ENCODE data around the gene CYBRD1. TPM values are rescaled to one million over a fixed set of nuclear protein-coding genes. Genes with fewer than 3 reads are reported as not detected.

Gene CYBRD1
- polyA plus RNA-seq (2013, experiment 1 of 2) = 12.3 TPM
- polyA plus RNA-seq (2013, experiment 2 of 2) = 10.7 TPM

- Histone ChIP-seq H3K9ac (ENCODE audit: low read length) (peak within 1 kb of the TSS; percentile 71), H2AK5ac (ENCODE audit: low read length) (no peak within 1 kb of the TSS), H3K27ac (ENCODE audit: low read depth, low read length) (peak within 1 kb of the TSS; percentile 78), H3K79me1 (ENCODE audit: low read length) (peaks cover 2% of the 10 kb centered on the region), H3K4me2 (ENCODE audit: low read length) (peak within 1 kb of the TSS; percentile 97), H3K36me3 (ENCODE audit: control insufficient read depth, insufficient read depth, low read length) (no peaks in the 10 kb centered on the region), H3K18ac (ENCODE audit: low read length) (peak within 1 kb of the TSS; percentile 60), H3K4ac (ENCODE audit: low read depth, low read length) (peak within 1 kb of the TSS; percentile 49), H3K27me3 (ENCODE audit: insufficient read depth, low read length, poor library complexity) (no peaks in the 10 kb centered on the region), H4K8ac (ENCODE audit: low read depth, low read length) (no peak within 1 kb of the TSS), H2BK5ac (ENCODE audit: low read length) (no peak within 1 kb of the TSS), H2BK15ac (replicated peaks; ENCODE audit: low read depth) (no peak within 1 kb of the TSS), H3K56ac (ENCODE audit: low read length) (peak within 1 kb of the TSS; percentile 92), H4K5ac (ENCODE audit: low read length) (no peak within 1 kb of the TSS), H3K23ac (ENCODE audit: low read length) (no peak within 1 kb of the TSS), H3K79me2 (ENCODE audit: control insufficient read depth, insufficient read depth, low read length) (peaks cover 8% of the 10 kb centered on the region), H2BK120ac (ENCODE audit: low read depth, low read length) (peak within 1 kb of the TSS; percentile 14), H3K4me1 (ENCODE audit: control insufficient read depth, low read depth, low read length) (peaks cover 6% of the 10 kb centered on the region), H3K4me3 (ENCODE audit: low read length) (peak within 1 kb of the TSS; percentile 56)
- no CpG with 5 or more reads among the region's 45 CpGs for WGBS (ENCODE audit: extremely low coverage, insufficient coverage, low lambda C conversion rate)
- DNase-seq = peak; percentile 73
Observed at GRCh38 chr2:171522052-171522787, at the start of gene CYBRD1. TSS of gene CYBRD1 (plus strand) at chr2:171522474. CDS start at chr2:171522546, 72 bp downstream.

GRCh38 chr2:171475979-171476378, 46.3 kb upstream of the CYBRD1 start:
- no peak overlapping the region for H2BK120ac ChIP-seq (ENCODE audit: low read depth, low read length)

GRCh38 chr2:171478345-171478744, 43.9 kb upstream of the CYBRD1 start:
- Histone ChIP-seq H3K23ac (ENCODE audit: low read length) (no peak overlapping the region), H3K4me2 (ENCODE audit: low read length) (no peak overlapping the region), H3K79me1 (ENCODE audit: low read length) (no peaks in the 10 kb centered on the region), H4K8ac (ENCODE audit: low read depth, low read length) (no peak overlapping the region), H3K4me3 (ENCODE audit: low read length) (no peak overlapping the region), H3K27ac (ENCODE audit: low read depth, low read length) (no peak overlapping the region), H4K5ac (ENCODE audit: low read length) (no peak overlapping the region), H3K56ac (ENCODE audit: low read length) (no peak overlapping the region), H2AK5ac (ENCODE audit: low read length) (no peak overlapping the region), H2BK5ac (ENCODE audit: low read length) (no peak overlapping the region), H2BK120ac (ENCODE audit: low read depth, low read length) (no peak overlapping the region), H3K4ac (ENCODE audit: low read depth, low read length) (no peak overlapping the region), H3K9ac (ENCODE audit: low read length) (no peak overlapping the region), H3K18ac (ENCODE audit: low read length) (no peak overlapping the region), H3K79me2 (ENCODE audit: control insufficient read depth, insufficient read depth, low read length) (no peaks in the 10 kb centered on the region), H3K36me3 (ENCODE audit: control insufficient read depth, insufficient read depth, low read length) (no peaks in the 10 kb centered on the region), H3K27me3 (ENCODE audit: insufficient read depth, low read length, poor library complexity) (no peaks in the 10 kb centered on the region), H2BK15ac (replicated peaks; ENCODE audit: low read depth) (no peak overlapping the region), H3K4me1 (ENCODE audit: control insufficient read depth, low read depth, low read length) (peaks cover 5% of the 10 kb centered on the region)
- no peak for DNase-seq
- no CpG with 5 or more reads among the region's 1 CpG for WGBS (ENCODE audit: extremely low coverage, insufficient coverage, low lambda C conversion rate)

More at GRCh38 chr2:171475979-171476378, 46.3 kb upstream of the CYBRD1 start:
- Histone ChIP-seq H3K27ac (ENCODE audit: low read depth, low read length) (no peak overlapping the region), H3K23ac (ENCODE audit: low read length) (no peak overlapping the region), H3K4me2 (ENCODE audit: low read length) (no peak overlapping the region), H2AK5ac (ENCODE audit: low read length) (no peak overlapping the region), H3K79me1 (ENCODE audit: low read length) (no peaks in the 10 kb centered on the region), H3K56ac (ENCODE audit: low read length) (no peak overlapping the region), H2BK5ac (ENCODE audit: low read length) (no peak overlapping the region), H3K79me2 (ENCODE audit: control insufficient read depth, insufficient read depth, low read length) (no peaks in the 10 kb centered on the region), H3K18ac (ENCODE audit: low read length) (no peak overlapping the region), H4K5ac (ENCODE audit: low read length) (no peak overlapping the region), H4K8ac (ENCODE audit: low read depth, low read length) (no peak overlapping the region), H3K4ac (ENCODE audit: low read depth, low read length) (no peak overlapping the region), H2BK15ac (replicated peaks; ENCODE audit: low read depth) (no peak overlapping the region), H3K4me1 (ENCODE audit: control insufficient read depth, low read depth, low read length) (no peaks in the 10 kb centered on the region), H3K27me3 (ENCODE audit: insufficient read depth, low read length, poor library complexity) (no peaks in the 10 kb centered on the region), H3K36me3 (ENCODE audit: control insufficient read depth, insufficient read depth, low read length) (no peaks in the 10 kb centered on the region), H3K9ac (ENCODE audit: low read length) (no peak overlapping the region), H3K4me3 (ENCODE audit: low read length) (no peak overlapping the region)
- WGBS (ENCODE audit: extremely low coverage, insufficient coverage, low lambda C conversion rate) = no CpG with 5 or more reads among the region's 1 CpG
- no peak for DNase-seq

- H3K18ac ChIP-seq (ENCODE audit: low read length) = no peak overlapping the region
- H3K79me2 ChIP-seq (ENCODE audit: control insufficient read depth, insufficient read depth, low read length) = no peaks in the 10 kb centered on the region
- no peak overlapping the region for H2AK5ac ChIP-seq (ENCODE audit: low read length)
- H2BK120ac ChIP-seq (ENCODE audit: low read depth, low read length) = no peak overlapping the region
- no peak for DNase-seq
- H3K4me3 ChIP-seq (ENCODE audit: low read length) = no peak overlapping the region
- no peak overlapping the region for H4K8ac ChIP-seq (ENCODE audit: low read depth, low read length)
- no peak overlapping the region for H3K4me2 ChIP-seq (ENCODE audit: low read length)
- H2BK15ac ChIP-seq (replicated peaks; ENCODE audit: low read depth) = no peak overlapping the region
- H3K36me3 ChIP-seq (ENCODE audit: control insufficient read depth, insufficient read depth, low read length) = no peaks in the 10 kb centered on the region
- no peaks in the 10 kb centered on the region for H3K79me1 ChIP-seq (ENCODE audit: low read length)
- H2BK5ac ChIP-seq (ENCODE audit: low read length) = no peak overlapping the region
- H3K9ac ChIP-seq (ENCODE audit: low read length) = no peak overlapping the region
- no peak overlapping the region for H3K56ac ChIP-seq (ENCODE audit: low read length)
- no peaks in the 10 kb centered on the region for H3K27me3 ChIP-seq (ENCODE audit: insufficient read depth, low read length, poor library complexity)
- no peak overlapping the region for H3K4ac ChIP-seq (ENCODE audit: low read depth, low read length)
- H4K5ac ChIP-seq (ENCODE audit: low read length) = no peak overlapping the region
- no CpG with 5 or more reads among the region's 3 CpGs for WGBS (ENCODE audit: extremely low coverage, insufficient coverage, low lambda C conversion rate)
- H3K4me1 ChIP-seq (ENCODE audit: control insufficient read depth, low read depth, low read length) = peaks cover 5% of the 10 kb centered on the region
- no peak overlapping the region for H3K27ac ChIP-seq (ENCODE audit: low read depth, low read length)
- no peak overlapping the region for H3K23ac ChIP-seq (ENCODE audit: low read length)
Observed at GRCh38 chr2:171479154-171479814, 43.0 kb upstream of the CYBRD1 start.

- Histone ChIP-seq H3K27me3 (ENCODE audit: insufficient read depth, low read length, poor library complexity) (no peaks in the 10 kb centered on the region), H3K4me1 (ENCODE audit: control insufficient read depth, low read depth, low read length) (peaks cover 5% of the 10 kb centered on the region), H4K5ac (ENCODE audit: low read length) (no peak overlapping the region), H3K79me1 (ENCODE audit: low read length) (no peaks in the 10 kb centered on the region), H2AK5ac (ENCODE audit: low read length) (no peak overlapping the region), H3K79me2 (ENCODE audit: control insufficient read depth, insufficient read depth, low read length) (no peaks in the 10 kb centered on the region), H2BK15ac (replicated peaks; ENCODE audit: low read depth) (no peak overlapping the region), H3K4me2 (ENCODE audit: low read length) (no peak overlapping the region), H3K27ac (ENCODE audit: low read depth, low read length) (no peak overlapping the region), H3K4ac (ENCODE audit: low read depth, low read length) (no peak overlapping the region), H3K4me3 (ENCODE audit: low read length) (no peak overlapping the region), H3K36me3 (ENCODE audit: control insufficient read depth, insufficient read depth, low read length) (no peaks in the 10 kb centered on the region), H3K18ac (ENCODE audit: low read length) (no peak overlapping the region), H3K56ac (ENCODE audit: low read length) (no peak overlapping the region), H3K9ac (ENCODE audit: low read length) (no peak overlapping the region), H3K23ac (ENCODE audit: low read length) (no peak overlapping the region), H4K8ac (ENCODE audit: low read depth, low read length) (no peak overlapping the region), H2BK120ac (ENCODE audit: low read depth, low read length) (no peak overlapping the region), H2BK5ac (ENCODE audit: low read length) (no peak overlapping the region)
- DNase-seq = no peak
- whole genome bisulfite sequencing (ENCODE audit: extremely low coverage, insufficient coverage, low lambda C conversion rate) = no CpG with 5 or more reads among the region's 1 CpG
Observed at GRCh38 chr2:171480908-171481307, 41.4 kb upstream of the CYBRD1 start.
